SK-MEL-5 (cell line): ENCODE data around the gene METTL25B. TPM values are rescaled to one million over a fixed set of nuclear protein-coding genes. Genes with fewer than 3 reads are reported as not detected.
A peak's percentile ranks its signal among the peaks of the same experiment; 100 is the strongest.

Experiments used
- DNase-seq: peaks from one replicate; pipeline ENCODE4 v3.0.0-alpha.2; 2016; ENCODE audit warnings: low read depth, low spot score
- in situ Hi-C: cut with HindIII; loops from 2 replicates; pipeline ENCODE4 v1.10.0; 2016; ENCODE audit warnings: low sequenced_read_pairs, high pct_unique_total_duplicates, low pct_unique_long_range_greater_than_20kb
- total RNA-seq: library from RNA; depleted of rRNA; stranded (reverse); fragments of >200 nt; shearing (Covaris generic); gene quantifications from 2 replicates; pipeline ENCODE4 v1.2.3, GENCODE V29; 2014

The METTL25B gene
- total RNA-seq, 1 experiment from 2014 or later = 12.5 TPM

GRCh38 chr1:156711011-156711817 is 17.1 kb upstream of the METTL25B start:
- no peak for DNase-seq
- in situ Hi-C loops = no loop called here

- in situ Hi-C loops = no loop called here
Observed at GRCh38 chr1:156712626-156713025, 15.6 kb upstream of the METTL25B start.

GRCh38 chr1:156714830-156715229 is 13.4 kb upstream of the METTL25B start:
- DNase-seq = no peak
- in situ Hi-C loops = no loop called here

More at GRCh38 chr1:156712626-156713025, 15.6 kb upstream of the METTL25B start:
- DNase-seq = no peak

GRCh38 chr1:156717351-156717750 is 10.9 kb upstream of the METTL25B start:
- DNase-seq = no peak
- in situ Hi-C loops = no loop called here

GRCh38 chr1:156721131-156721530 is 7.1 kb upstream of the METTL25B start:
- in situ Hi-C loops = no loop called here
- no peak for DNase-seq

GRCh38 chr1:156721535-156721934 is 6.7 kb upstream of the METTL25B start:
- in situ Hi-C loops = no loop called here
- no peak for DNase-seq

- in situ Hi-C loops = no loop called here
- DNase-seq = peak; percentile 90
Observed at GRCh38 chr1:156725683-156726280, 2.5 kb upstream of the METTL25B start.

- in situ Hi-C loops = no loop called here
- DNase-seq = peak; percentile 77
Observed at GRCh38 chr1:156726549-156727226, 1.6 kb upstream of the METTL25B start.

- in situ Hi-C loops = no loop called here
Observed at GRCh38 chr1:156727492-156727891, 777 bp upstream of the METTL25B start.

GRCh38 chr1:156728599-156729462 is 562 bp downstream of the METTL25B start, which contains the start of gene ISG20L2:
Gene ISG20L2 (minus strand): TSS chr1:156728766. CDS start chr1:156727652, 1,114 bp downstream.
- DNase-seq = peak; percentile 96
- in situ Hi-C loops = no loop called here

More at GRCh38 chr1:156727492-156727891, 777 bp upstream of the METTL25B start:
- no peak for DNase-seq

GRCh38 chr1:156733989-156734584 is 5.8 kb downstream of the METTL25B start:
- in situ Hi-C loops = no loop called here
- no peak for DNase-seq

GRCh38 chr1:156738407-156738806 is 10.1 kb downstream of the METTL25B start:
- in situ Hi-C loops = no loop called here
- DNase-seq = no peak

- in situ Hi-C loops = no loop called here
- no peak for DNase-seq
Observed at GRCh38 chr1:156738916-156739315, 10.6 kb downstream of the METTL25B start.

GRCh38 chr1:156740237-156740740 is 12.0 kb downstream of the METTL25B start:
- no peak for DNase-seq

GRCh38 chr1:156740741-156741480 is 12.6 kb downstream of the METTL25B start, which contains the start of gene MRPL24:
Gene MRPL24 (minus strand): TSS chr1:156741088. CDS start chr1:156738704, 2,384 bp downstream.
- DNase-seq = peak; percentile 100
- in situ Hi-C loops = no loop called here

More at GRCh38 chr1:156740237-156740740, 12.0 kb downstream of the METTL25B start:
- in situ Hi-C loops = no loop called here

- in situ Hi-C loops = no loop called here
Observed at GRCh38 chr1:156741481-156741983, 13.3 kb downstream of the METTL25B start.

More at GRCh38 chr1:156741481-156741983, 13.3 kb downstream of the METTL25B start:
- no peak for DNase-seq
